GM12872 (cell line): ENCODE results near the gene CAMK1G.

Experiments used
- CTCF ChIP-seq: IDR thresholded peaks from 3 replicates; pipeline ENCODE4 v1.5.1; 2011; ENCODE audit warnings: low read depth, mild to moderate bottlenecking, low read length, moderate library complexity; ENCODE audit not compliant: insufficient read depth

CAMK1G gene

GRCh38 chr1:209580577-209580976 is 2.9 kb upstream of the CAMK1G start:
- TF ChIP-seq CTCF = no peak

GRCh38 chr1:209584231-209584672 is 738 bp downstream of the CAMK1G start:
- TF ChIP-seq CTCF = no peak

- no peak for TF ChIP-seq CTCF
These were observed 1.7 kb downstream of the CAMK1G start for GRCh38 chr1:209585197-209585596.

GRCh38 chr1:209585672-209586071 is 2.2 kb downstream of the CAMK1G start:
- TF ChIP-seq CTCF = no peak

GRCh38 chr1:209586221-209586740 is 2.8 kb downstream of the CAMK1G start:
- TF ChIP-seq CTCF = no peak

GRCh38 chr1:209587789-209588188 is 4.3 kb downstream of the CAMK1G start:
- TF ChIP-seq CTCF = no peak

- no peak for TF ChIP-seq CTCF
These were observed 5.9 kb downstream of the CAMK1G start for GRCh38 chr1:209589440-209589839.
